HEK293 (cell line): Measurements from ENCODE around the gene GLTP.

Experiments
- CTCF ChIA-PET: fragments of 350-600 bp; formaldehyde crosslinking; extraction: SDS; loops from one replicate; lab custom pipeline; 2021; ENCODE audit warnings: antibody characterized with exemption; lab: Yijun Ruan, JAX
- POLR2A ChIA-PET: fragments of 300-600 bp; formaldehyde crosslinking; extraction: SDS; loops from one replicate; lab custom pipeline; 2020; ENCODE audit warnings: antibody characterized with exemption, inconsistent platforms; lab: Yijun Ruan, JAX
- H3K27ac ChIP-seq: fragments of 200-500 bp; sonication (Bioruptor generic); 2 replicates; pipeline ENCODE4 v1.5.1; 2014; ENCODE audit warnings: low read depth, low read length, control low read depth, inconsistent platforms; ENCODE audit errors: extremely low read depth
- H3K36me3 ChIP-seq, 2 experiments: fragments of 200-500 bp in 1 of 2; sonication (Bioruptor generic) in 1 of 2; 1 replicate in 1 of 2; 2 replicates in 1 of 2; pipeline ENCODE4 v1.5.1; 2014 to 2017; ENCODE audit warnings: inconsistent platforms in 2 of 2, low read length in 2 of 2; ENCODE audit not compliant: control insufficient read depth in 2 of 2, insufficient read depth in 1 of 2
- H3K4me1 ChIP-seq: fragments of 200-500 bp; sonication (Bioruptor generic); 2 replicates; pipeline ENCODE4 v1.5.1; 2014; ENCODE audit warnings: mild to moderate bottlenecking, low read length, inconsistent platforms; ENCODE audit not compliant: control insufficient read depth, insufficient read depth
- H3K4me3 ChIP-seq: 2 replicates; pipeline ENCODE4 v1.5.1; 2011; ENCODE audit warnings: low read depth, mild to moderate bottlenecking, control low read depth, low read length, moderate library complexity
- H3K9me3 ChIP-seq: fragments of 200-500 bp; sonication (Bioruptor generic); 2 replicates; pipeline ENCODE4 v1.5.1; 2014; ENCODE audit warnings: low read depth, low read length, inconsistent platforms; ENCODE audit not compliant: control insufficient read depth, insufficient read depth
- GFI1B ChIP-seq: fragments of 450-650 bp; formaldehyde crosslinking; IDR thresholded peaks from 2 replicates; pipeline ENCODE4 v1.5.1; 2016; ENCODE audit warnings: missing biosample characterization, missing genetic modification characterization
- HOXA7 ChIP-seq: sonication (generic); formaldehyde crosslinking; IDR thresholded peaks from 2 replicates; pipeline ENCODE4 v1.8.1; 2022; ENCODE audit warnings: missing genetic modification reagents, borderline replicate concordance
- KLF16 ChIP-seq: fragments of 450-650 bp; formaldehyde crosslinking; IDR thresholded peaks from 2 replicates; pipeline ENCODE4 v1.5.1; 2017; ENCODE audit warnings: missing biosample characterization, missing genetic modification characterization
- ZBTB20 ChIP-seq: fragments of 450-650 bp; formaldehyde crosslinking; IDR thresholded peaks from 2 replicates; pipeline ENCODE4 v1.5.1; 2016; ENCODE audit warnings: missing biosample characterization, missing genetic modification characterization
- ZNF132 ChIP-seq: fragments of 450-650 bp; formaldehyde crosslinking; IDR thresholded peaks from 2 replicates; pipeline ENCODE4 v1.5.1; 2017; ENCODE audit warnings: missing biosample characterization, missing genetic modification characterization, borderline replicate concordance
- ZNF174 ChIP-seq: fragments of 450-650 bp; formaldehyde crosslinking; IDR thresholded peaks from 2 replicates; pipeline ENCODE4 v1.5.0; 2017; ENCODE audit warnings: missing biosample characterization, mild to moderate bottlenecking, missing genetic modification characterization
- ZNF211 ChIP-seq: fragments of 450-650 bp; formaldehyde crosslinking; IDR thresholded peaks from 2 replicates; pipeline ENCODE4 v1.5.1; 2016; ENCODE audit warnings: low read depth, missing biosample characterization, missing genetic modification characterization
- ZNF416 ChIP-seq: fragments of 450-650 bp; formaldehyde crosslinking; IDR thresholded peaks from 2 replicates; pipeline ENCODE4 v1.5.1; 2016; ENCODE audit warnings: missing biosample characterization, missing genetic modification characterization
- ZNF423 ChIP-seq: fragments of 450-650 bp; formaldehyde crosslinking; IDR thresholded peaks from 2 replicates; pipeline ENCODE4 v1.5.1; 2016; ENCODE audit warnings: missing biosample characterization, missing genetic modification characterization
- ZNF48 ChIP-seq: fragments of 450-650 bp; formaldehyde crosslinking; IDR thresholded peaks from 2 replicates; pipeline ENCODE4 v1.5.1; 2016; ENCODE audit warnings: missing biosample characterization, missing genetic modification characterization
- ZNF585B ChIP-seq: fragments of 450-650 bp; formaldehyde crosslinking; IDR thresholded peaks from 2 replicates; pipeline ENCODE4 v1.5.1; 2016; ENCODE audit warnings: missing biosample characterization, missing genetic modification characterization
- ZNF600 ChIP-seq: fragments of 450-650 bp; formaldehyde crosslinking; IDR thresholded peaks from 2 replicates; pipeline ENCODE4 v1.5.1; 2016; ENCODE audit warnings: missing biosample characterization, missing genetic modification characterization
- ZNF629 ChIP-seq: fragments of 450-650 bp; formaldehyde crosslinking; IDR thresholded peaks from 2 replicates; pipeline ENCODE4 v1.5.1; 2017; ENCODE audit warnings: missing biosample characterization, missing genetic modification characterization
- ZNF654 ChIP-seq: fragments of 450-650 bp; formaldehyde crosslinking; IDR thresholded peaks from 2 replicates; pipeline ENCODE4 v1.5.1; 2016; ENCODE audit warnings: low read depth, missing biosample characterization, missing genetic modification characterization
- ZNF664 ChIP-seq: fragments of 450-650 bp; formaldehyde crosslinking; IDR thresholded peaks from 2 replicates; pipeline ENCODE4 v1.5.1; 2016; ENCODE audit warnings: missing biosample characterization, missing genetic modification characterization
- ZNF707 ChIP-seq: fragments of 450-650 bp; formaldehyde crosslinking; IDR thresholded peaks from 2 replicates; pipeline ENCODE4 v1.5.1; 2016; ENCODE audit warnings: missing biosample characterization, missing genetic modification characterization
- ZNF791 ChIP-seq: fragments of 450-650 bp; formaldehyde crosslinking; IDR thresholded peaks from 2 replicates; pipeline ENCODE4 v1.5.1; 2016; ENCODE audit warnings: missing biosample characterization, missing genetic modification characterization
- ZSCAN16 ChIP-seq: fragments of 450-650 bp; formaldehyde crosslinking; IDR thresholded peaks from 2 replicates; pipeline ENCODE4 v1.5.1; 2016; ENCODE audit warnings: missing biosample characterization, missing genetic modification characterization
- TF ChIP-seq, protein P1 (sequence below): fragments of 450-650 bp; formaldehyde crosslinking; IDR thresholded peaks from 2 replicates; pipeline ENCODE4 v1.5.1; 2016; ENCODE audit warnings: missing biosample characterization, missing genetic modification characterization, borderline replicate concordance
- TF ChIP-seq, protein P2 (sequence below): fragments of 450-650 bp; formaldehyde crosslinking; optimal IDR thresholded peaks from 2 replicates; pipeline ENCODE3; 2016; ENCODE audit warnings: missing biosample characterization, mild to moderate bottlenecking, missing genetic modification characterization
- TF ChIP-seq, protein P3 (sequence below): fragments of 450-650 bp; formaldehyde crosslinking; IDR thresholded peaks from 2 replicates; pipeline ENCODE4 v1.5.1; 2016; ENCODE audit warnings: missing biosample characterization, missing genetic modification characterization, borderline replicate concordance
- TF ChIP-seq, protein P4 (sequence below): fragments of 450-650 bp; formaldehyde crosslinking; IDR thresholded peaks from 2 replicates; pipeline ENCODE4 v1.5.0; 2017; ENCODE audit warnings: missing biosample characterization, missing genetic modification characterization, borderline replicate concordance
- TF ChIP-seq, protein P5 (sequence below): fragments of 450-650 bp; formaldehyde crosslinking; conservative IDR thresholded peaks from 2 replicates; pipeline ENCODE4 v1.5.1; 2016; ENCODE audit warnings: low read depth, missing biosample characterization, missing genetic modification characterization
- TF ChIP-seq, protein P6 (sequence below): fragments of 450-650 bp; formaldehyde crosslinking; IDR thresholded peaks from 2 replicates; pipeline ENCODE4 v1.5.1; 2017; ENCODE audit warnings: missing biosample characterization, missing genetic modification characterization

The GLTP gene

DNA sequence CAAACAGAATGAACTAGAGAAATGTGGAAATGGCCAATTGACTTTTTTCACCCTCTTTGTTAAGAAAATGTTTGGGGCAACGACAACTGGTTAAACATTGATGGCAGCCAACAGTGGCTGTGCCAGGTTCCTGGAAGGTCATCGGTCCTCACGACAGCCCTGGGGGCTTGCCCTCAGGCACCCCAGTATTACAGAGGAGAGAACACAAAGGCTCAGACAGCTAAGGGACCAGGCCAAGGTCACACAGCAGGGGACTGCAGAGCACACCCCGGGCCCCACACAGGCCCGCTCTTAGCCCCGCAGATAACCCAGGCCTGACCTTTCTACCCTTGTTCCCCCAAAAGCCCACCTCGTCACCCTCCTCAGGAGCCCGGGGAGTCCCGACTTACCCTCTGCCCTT, 48.4 kb downstream of the GLTP start (continued):
- TF ChIP-seq, protein P1, sequence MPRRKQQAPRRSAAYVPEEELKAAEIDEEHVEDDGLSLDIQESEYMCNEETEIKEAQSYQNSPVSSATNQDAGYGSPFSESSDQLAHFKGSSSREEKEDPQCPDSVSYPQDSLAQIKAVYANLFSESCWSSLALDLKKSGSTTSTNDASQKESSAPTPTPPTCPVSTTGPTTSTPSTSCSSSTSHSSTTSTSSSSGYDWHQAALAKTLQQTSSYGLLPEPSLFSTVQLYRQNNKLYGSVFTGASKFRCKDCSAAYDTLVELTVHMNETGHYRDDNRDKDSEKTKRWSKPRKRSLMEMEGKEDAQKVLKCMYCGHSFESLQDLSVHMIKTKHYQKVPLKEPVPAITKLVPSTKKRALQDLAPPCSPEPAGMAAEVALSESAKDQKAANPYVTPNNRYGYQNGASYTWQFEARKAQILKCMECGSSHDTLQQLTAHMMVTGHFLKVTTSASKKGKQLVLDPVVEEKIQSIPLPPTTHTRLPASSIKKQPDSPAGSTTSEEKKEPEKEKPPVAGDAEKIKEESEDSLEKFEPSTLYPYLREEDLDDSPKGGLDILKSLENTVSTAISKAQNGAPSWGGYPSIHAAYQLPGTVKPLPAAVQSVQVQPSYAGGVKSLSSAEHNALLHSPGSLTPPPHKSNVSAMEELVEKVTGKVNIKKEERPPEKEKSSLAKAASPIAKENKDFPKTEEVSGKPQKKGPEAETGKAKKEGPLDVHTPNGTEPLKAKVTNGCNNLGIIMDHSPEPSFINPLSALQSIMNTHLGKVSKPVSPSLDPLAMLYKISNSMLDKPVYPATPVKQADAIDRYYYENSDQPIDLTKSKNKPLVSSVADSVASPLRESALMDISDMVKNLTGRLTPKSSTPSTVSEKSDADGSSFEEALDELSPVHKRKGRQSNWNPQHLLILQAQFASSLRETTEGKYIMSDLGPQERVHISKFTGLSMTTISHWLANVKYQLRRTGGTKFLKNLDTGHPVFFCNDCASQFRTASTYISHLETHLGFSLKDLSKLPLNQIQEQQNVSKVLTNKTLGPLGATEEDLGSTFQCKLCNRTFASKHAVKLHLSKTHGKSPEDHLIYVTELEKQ: no peak
- TF ChIP-seq ZNF423 (tag by site-specific recombination) (no peak), ZNF211 (no peak), ZNF664 (tag by site-specific recombination) (no peak), ZNF629 (tag by site-specific recombination) (no peak)
- TF ChIP-seq, protein P2, sequence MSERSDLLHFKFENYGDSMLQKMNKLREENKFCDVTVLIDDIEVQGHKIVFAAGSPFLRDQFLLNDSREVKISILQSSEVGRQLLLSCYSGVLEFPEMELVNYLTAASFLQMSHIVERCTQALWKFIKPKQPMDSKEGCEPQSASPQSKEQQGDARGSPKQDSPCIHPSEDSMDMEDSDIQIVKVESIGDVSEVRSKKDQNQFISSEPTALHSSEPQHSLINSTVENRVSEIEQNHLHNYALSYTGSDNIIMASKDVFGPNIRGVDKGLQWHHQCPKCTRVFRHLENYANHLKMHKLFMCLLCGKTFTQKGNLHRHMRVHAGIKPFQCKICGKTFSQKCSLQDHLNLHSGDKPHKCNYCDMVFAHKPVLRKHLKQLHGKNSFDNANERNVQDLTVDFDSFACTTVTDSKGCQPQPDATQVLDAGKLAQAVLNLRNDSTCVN (tag by site-specific recombination): no peak
- TF ChIP-seq, protein P3, sequence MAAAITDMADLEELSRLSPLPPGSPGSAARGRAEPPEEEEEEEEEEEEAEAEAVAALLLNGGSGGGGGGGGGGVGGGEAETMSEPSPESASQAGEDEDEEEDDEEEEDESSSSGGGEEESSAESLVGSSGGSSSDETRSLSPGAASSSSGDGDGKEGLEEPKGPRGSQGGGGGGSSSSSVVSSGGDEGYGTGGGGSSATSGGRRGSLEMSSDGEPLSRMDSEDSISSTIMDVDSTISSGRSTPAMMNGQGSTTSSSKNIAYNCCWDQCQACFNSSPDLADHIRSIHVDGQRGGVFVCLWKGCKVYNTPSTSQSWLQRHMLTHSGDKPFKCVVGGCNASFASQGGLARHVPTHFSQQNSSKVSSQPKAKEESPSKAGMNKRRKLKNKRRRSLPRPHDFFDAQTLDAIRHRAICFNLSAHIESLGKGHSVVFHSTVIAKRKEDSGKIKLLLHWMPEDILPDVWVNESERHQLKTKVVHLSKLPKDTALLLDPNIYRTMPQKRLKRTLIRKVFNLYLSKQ (tag by site-specific recombination): no peak
- TF ChIP-seq, protein P4, sequence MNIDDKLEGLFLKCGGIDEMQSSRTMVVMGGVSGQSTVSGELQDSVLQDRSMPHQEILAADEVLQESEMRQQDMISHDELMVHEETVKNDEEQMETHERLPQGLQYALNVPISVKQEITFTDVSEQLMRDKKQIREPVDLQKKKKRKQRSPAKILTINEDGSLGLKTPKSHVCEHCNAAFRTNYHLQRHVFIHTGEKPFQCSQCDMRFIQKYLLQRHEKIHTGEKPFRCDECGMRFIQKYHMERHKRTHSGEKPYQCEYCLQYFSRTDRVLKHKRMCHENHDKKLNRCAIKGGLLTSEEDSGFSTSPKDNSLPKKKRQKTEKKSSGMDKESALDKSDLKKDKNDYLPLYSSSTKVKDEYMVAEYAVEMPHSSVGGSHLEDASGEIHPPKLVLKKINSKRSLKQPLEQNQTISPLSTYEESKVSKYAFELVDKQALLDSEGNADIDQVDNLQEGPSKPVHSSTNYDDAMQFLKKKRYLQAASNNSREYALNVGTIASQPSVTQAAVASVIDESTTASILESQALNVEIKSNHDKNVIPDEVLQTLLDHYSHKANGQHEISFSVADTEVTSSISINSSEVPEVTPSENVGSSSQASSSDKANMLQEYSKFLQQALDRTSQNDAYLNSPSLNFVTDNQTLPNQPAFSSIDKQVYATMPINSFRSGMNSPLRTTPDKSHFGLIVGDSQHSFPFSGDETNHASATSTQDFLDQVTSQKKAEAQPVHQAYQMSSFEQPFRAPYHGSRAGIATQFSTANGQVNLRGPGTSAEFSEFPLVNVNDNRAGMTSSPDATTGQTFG (tag by site-specific recombination): no peak

DNA sequence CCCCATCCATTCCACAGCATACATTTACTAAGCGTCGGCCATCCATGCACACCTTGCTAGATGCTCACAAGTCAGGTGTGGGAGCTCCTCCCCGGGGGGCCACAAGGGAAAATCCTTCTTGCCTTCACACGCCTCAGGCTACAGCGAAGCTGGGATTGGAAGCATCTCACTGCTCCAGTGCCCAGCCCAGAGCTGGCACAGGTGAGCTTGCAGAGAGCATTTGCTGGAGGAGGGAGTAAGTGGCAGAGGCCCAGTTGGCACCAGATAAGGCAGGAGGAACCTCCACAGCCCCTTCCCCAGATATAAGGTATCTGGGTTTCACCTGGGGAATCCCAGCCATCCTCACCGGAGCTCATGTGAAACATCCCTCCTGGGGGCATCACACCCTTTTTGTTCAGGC, 49.0 kb downstream of the GLTP start:
- Histone ChIP-seq H3K27ac (no peak overlapping the region), H3K4me3 (no peak overlapping the region), H3K4me1 (no peaks in the 10 kb centered on the region), H3K36me3 (no peaks in the 10 kb centered on the region), H3K9me3 (no peaks in the 10 kb centered on the region)
- POLR2A ChIA-PET: no interaction called here
- CTCF ChIA-PET: interaction anchor here (0.5 to 2.7 kb wide), 3 partner anchors 14 to 889 kb away, joined by 3 to 10 read pairs (median 9); no protein-coding TSS in a partner anchor
- no peak for TF ChIP-seq ZBTB20
- TF ChIP-seq ZNF654 (tag by site-specific recombination): no peak
- TF ChIP-seq GFI1B (tag by site-specific recombination): no peak
- TF ChIP-seq ZNF791 (tag by site-specific recombination): no peak
- no peak for TF ChIP-seq ZNF174
- no peak for TF ChIP-seq ZNF664 (tag by site-specific recombination)
- TF ChIP-seq, protein P5, sequence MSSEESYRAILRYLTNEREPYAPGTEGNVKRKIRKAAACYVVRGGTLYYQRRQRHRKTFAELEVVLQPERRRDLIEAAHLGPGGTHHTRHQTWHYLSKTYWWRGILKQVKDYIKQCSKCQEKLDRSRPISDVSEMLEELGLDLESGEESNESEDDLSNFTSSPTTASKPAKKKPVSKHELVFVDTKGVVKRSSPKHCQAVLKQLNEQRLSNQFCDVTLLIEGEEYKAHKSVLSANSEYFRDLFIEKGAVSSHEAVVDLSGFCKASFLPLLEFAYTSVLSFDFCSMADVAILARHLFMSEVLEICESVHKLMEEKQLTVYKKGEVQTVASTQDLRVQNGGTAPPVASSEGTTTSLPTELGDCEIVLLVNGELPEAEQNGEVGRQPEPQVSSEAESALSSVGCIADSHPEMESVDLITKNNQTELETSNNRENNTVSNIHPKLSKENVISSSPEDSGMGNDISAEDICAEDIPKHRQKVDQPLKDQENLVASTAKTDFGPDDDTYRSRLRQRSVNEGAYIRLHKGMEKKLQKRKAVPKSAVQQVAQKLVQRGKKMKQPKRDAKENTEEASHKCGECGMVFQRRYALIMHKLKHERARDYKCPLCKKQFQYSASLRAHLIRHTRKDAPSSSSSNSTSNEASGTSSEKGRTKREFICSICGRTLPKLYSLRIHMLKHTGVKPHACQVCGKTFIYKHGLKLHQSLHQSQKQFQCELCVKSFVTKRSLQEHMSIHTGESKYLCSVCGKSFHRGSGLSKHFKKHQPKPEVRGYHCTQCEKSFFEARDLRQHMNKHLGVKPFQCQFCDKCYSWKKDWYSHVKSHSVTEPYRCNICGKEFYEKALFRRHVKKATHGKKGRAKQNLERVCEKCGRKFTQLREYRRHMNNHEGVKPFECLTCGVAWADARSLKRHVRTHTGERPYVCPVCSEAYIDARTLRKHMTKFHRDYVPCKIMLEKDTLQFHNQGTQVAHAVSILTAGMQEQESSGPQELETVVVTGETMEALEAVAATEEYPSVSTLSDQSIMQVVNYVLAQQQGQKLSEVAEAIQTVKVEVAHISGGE (tag by site-specific recombination): no peak
- no peak for TF ChIP-seq ZSCAN16
- no peak for TF ChIP-seq ZNF132
- TF ChIP-seq KLF16 (tag by site-specific recombination): no peak
- TF ChIP-seq ZNF585B (tag by site-specific recombination): no peak
- no peak for TF ChIP-seq HOXA7 (CRISPR knock-in tag)
- TF ChIP-seq ZNF707: no peak
- TF ChIP-seq, protein P6, sequence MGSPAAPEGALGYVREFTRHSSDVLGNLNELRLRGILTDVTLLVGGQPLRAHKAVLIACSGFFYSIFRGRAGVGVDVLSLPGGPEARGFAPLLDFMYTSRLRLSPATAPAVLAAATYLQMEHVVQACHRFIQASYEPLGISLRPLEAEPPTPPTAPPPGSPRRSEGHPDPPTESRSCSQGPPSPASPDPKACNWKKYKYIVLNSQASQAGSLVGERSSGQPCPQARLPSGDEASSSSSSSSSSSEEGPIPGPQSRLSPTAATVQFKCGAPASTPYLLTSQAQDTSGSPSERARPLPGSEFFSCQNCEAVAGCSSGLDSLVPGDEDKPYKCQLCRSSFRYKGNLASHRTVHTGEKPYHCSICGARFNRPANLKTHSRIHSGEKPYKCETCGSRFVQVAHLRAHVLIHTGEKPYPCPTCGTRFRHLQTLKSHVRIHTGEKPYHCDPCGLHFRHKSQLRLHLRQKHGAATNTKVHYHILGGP (tag by site-specific recombination): no peak
- no peak for TF ChIP-seq ZNF48 (tag by site-specific recombination)
- TF ChIP-seq ZNF600 (tag by site-specific recombination): no peak
- no peak for TF ChIP-seq ZNF416 (tag by site-specific recombination)
